OCI-LY3 (cell line): ENCODE data around the gene KCTD2.

Source experiments
- H2AFZ ChIP-seq: fragments of 200-600, 300-600 bp; shearing (Covaris generic); 2 replicates; pipeline ENCODE4 v1.6.0; 2014; ENCODE audit warnings: antibody characterized with exemption, low read depth, low read length
- H3K27ac ChIP-seq: fragments of 200-600, 300-600 bp; sonication (generic); 2 replicates; pipeline ENCODE4 v1.5.1; 2014; ENCODE audit warnings: mild to moderate bottlenecking, low read length, moderate library complexity, mixed read lengths
- H3K27me3 ChIP-seq: fragments of 200-600, 300-600 bp; sonication (generic); 2 replicates; pipeline ENCODE4 v1.6.1; 2014; ENCODE audit warnings: low read depth, low read length, mixed read lengths
- H3K36me3 ChIP-seq: fragments of 200-600, 300-600 bp; sonication (generic); replicated peaks from 2 replicates; pipeline ENCODE3; 2014; ENCODE audit warnings: low read depth, low read length, mixed read lengths
- H3K4me1 ChIP-seq: fragments of 300-600, 200-600 bp; sonication (generic); 2 replicates; pipeline ENCODE4 v1.6.1; 2014; ENCODE audit warnings: low read length, mixed read lengths
- H3K4me2 ChIP-seq: fragments of 200-600, 300-600 bp; sonication (generic); 2 replicates; pipeline ENCODE4 v1.6.1; 2014; ENCODE audit warnings: low read length, mixed read lengths
- H3K4me3 ChIP-seq: fragments of 300-600, 200-600 bp; sonication (generic); 2 replicates; pipeline ENCODE4 v1.5.1; 2014; ENCODE audit warnings: antibody characterized with exemption, mild to moderate bottlenecking, low read length, moderate library complexity
- H3K79me2 ChIP-seq: fragments of 300-600, 200-600 bp; shearing (Covaris generic); 2 replicates; pipeline ENCODE4 v1.6.1; 2014; ENCODE audit warnings: mild to moderate bottlenecking, low read length, mixed read lengths
- H3K9ac ChIP-seq: fragments of 300-600, 200-600 bp; shearing (Covaris generic); 2 replicates; pipeline ENCODE4 v1.6.0; 2014; ENCODE audit warnings: mild to moderate bottlenecking, low read length, moderate library complexity
- H3K9me3 ChIP-seq: fragments of 200-600, 300-600 bp; shearing (Covaris generic); 2 replicates; pipeline ENCODE4 v1.6.1; 2014; ENCODE audit warnings: low read length, mixed read lengths; ENCODE audit not compliant: insufficient read depth
- H4K20me1 ChIP-seq: fragments of 200-600, 300-600 bp; sonication (generic); 2 replicates; pipeline ENCODE4 v1.6.1; 2016; ENCODE audit warnings: low read length, mixed read lengths; ENCODE audit not compliant: insufficient read depth
- EZH2phosphoT487 ChIP-seq: fragments of 200-600 bp; shearing (Covaris generic); IDR thresholded peaks from 2 replicates; pipeline ENCODE4 v1.6.1; 2018; ENCODE audit warnings: antibody characterized with exemption, mixed run types, low read depth
- TF ChIP-seq, protein P1 (sequence below): fragments of 200-600, 300-600 bp; sonication (generic); IDR thresholded peaks from 2 replicates; pipeline ENCODE4 v1.5.1; 2014; ENCODE audit warnings: antibody characterized with exemption, low read length, low read depth

Gene KCTD2

DNA sequence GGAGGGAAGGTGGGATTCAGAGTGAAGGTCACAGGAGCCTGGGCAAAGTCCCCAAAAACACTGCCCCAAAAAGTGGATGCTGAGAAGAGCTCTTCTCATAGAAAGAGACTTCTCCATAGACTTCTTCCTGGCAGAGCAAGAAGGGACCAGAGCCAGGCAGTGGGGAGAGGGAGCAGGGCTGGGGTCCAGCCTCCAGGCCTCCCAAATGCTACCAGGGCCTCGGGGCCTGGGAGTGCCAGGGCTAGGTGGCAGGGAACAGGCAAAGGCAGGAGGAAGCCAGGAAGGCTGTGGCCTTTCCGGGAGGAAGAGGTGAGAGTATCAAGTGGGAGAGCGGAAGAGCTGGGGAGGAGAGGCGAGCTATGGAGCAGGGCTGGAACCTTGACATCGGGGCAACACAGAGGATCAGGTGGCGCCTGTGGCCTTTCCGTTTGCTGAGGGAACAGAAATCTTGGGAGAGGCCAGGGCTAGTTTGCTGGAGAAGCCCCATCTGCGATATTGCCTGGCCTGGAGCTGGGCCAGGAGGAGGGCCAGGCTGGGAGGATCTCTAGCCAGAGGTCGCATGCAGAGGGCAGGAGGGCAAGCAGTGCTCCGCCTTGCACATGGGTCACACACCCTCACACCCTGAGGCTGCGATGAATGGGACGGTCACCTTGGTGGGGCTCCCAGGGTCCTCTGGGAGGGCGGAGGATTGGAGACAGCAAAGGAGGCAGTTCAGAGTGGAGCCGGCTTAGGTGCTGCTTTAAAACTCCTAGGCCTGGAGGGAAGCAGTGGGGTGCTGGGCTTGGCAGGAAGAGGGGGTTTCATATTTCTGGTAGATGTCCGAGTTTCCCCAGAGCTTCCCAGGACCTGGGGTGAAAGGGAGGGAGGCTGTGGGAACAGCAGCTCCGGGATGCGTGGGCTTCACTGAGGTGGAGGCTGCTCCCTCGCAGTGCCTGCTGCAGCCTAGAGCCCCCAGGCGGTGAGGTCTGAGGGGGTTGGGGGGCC, 44.1 kb downstream of the KCTD2 start:
- H3K27me3 ChIP-seq: no peaks in the 10 kb centered on the region
- peaks cover 11% of the 10 kb centered on the region; the same call in 1 of the 2 replicates for H3K4me1 ChIP-seq
- no peak overlapping the region for H2AFZ ChIP-seq
- H3K9me3 ChIP-seq: no peaks in the 10 kb centered on the region
- no peaks in the 10 kb centered on the region for H3K79me2 ChIP-seq
- no peak overlapping the region for H3K4me3 ChIP-seq
- H3K4me2 ChIP-seq: no peak overlapping the region
- no peak overlapping the region for H3K9ac ChIP-seq
- no peak for TF ChIP-seq EZH2phosphoT487
- TF ChIP-seq, protein P1, sequence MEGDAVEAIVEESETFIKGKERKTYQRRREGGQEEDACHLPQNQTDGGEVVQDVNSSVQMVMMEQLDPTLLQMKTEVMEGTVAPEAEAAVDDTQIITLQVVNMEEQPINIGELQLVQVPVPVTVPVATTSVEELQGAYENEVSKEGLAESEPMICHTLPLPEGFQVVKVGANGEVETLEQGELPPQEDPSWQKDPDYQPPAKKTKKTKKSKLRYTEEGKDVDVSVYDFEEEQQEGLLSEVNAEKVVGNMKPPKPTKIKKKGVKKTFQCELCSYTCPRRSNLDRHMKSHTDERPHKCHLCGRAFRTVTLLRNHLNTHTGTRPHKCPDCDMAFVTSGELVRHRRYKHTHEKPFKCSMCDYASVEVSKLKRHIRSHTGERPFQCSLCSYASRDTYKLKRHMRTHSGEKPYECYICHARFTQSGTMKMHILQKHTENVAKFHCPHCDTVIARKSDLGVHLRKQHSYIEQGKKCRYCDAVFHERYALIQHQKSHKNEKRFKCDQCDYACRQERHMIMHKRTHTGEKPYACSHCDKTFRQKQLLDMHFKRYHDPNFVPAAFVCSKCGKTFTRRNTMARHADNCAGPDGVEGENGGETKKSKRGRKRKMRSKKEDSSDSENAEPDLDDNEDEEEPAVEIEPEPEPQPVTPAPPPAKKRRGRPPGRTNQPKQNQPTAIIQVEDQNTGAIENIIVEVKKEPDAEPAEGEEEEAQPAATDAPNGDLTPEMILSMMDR: no peak
- no peaks in the 10 kb centered on the region for H4K20me1 ChIP-seq
- no peaks in the 10 kb centered on the region for H3K36me3 ChIP-seq
- no peak overlapping the region for H3K27ac ChIP-seq

DNA sequence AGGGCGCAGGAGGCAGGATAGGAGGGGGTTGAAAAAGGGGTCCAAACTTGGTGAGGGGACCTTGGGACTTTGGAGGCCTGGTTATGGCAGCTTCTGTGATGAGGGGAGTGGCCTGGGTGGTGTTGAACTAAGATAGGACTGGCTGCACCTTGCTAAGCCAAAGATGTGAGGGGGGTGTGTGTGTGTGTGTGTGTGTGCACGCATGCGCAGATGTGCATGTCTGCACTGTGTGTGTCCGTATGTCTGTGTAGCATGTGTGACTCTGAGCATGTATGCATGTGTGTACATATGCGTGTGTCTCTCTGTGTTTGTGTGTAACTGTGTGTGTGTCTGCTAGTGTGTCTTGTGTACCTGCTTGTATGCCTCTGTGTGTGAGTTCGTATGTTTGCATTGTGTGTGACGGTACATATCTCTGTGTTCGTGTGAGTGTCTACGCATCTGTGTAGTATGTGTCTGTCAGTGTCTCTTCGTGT, 44.9 kb downstream of the KCTD2 start:
- Histone ChIP-seq H3K27ac (no peak overlapping the region), H3K4me3 (no peak overlapping the region), H3K9me3 (no peaks in the 10 kb centered on the region), H3K36me3 (no peaks in the 10 kb centered on the region), H3K9ac (no peak overlapping the region), H4K20me1 (no peaks in the 10 kb centered on the region), H3K4me2 (no peak overlapping the region), H3K4me1 (peaks cover 11% of the 10 kb centered on the region; the same call in 1 of the 2 replicates), H3K79me2 (no peaks in the 10 kb centered on the region), H2AFZ (no peak overlapping the region), H3K27me3 (no peaks in the 10 kb centered on the region)
- TF ChIP-seq, protein P1: no peak
- TF ChIP-seq EZH2phosphoT487: no peak

DNA sequence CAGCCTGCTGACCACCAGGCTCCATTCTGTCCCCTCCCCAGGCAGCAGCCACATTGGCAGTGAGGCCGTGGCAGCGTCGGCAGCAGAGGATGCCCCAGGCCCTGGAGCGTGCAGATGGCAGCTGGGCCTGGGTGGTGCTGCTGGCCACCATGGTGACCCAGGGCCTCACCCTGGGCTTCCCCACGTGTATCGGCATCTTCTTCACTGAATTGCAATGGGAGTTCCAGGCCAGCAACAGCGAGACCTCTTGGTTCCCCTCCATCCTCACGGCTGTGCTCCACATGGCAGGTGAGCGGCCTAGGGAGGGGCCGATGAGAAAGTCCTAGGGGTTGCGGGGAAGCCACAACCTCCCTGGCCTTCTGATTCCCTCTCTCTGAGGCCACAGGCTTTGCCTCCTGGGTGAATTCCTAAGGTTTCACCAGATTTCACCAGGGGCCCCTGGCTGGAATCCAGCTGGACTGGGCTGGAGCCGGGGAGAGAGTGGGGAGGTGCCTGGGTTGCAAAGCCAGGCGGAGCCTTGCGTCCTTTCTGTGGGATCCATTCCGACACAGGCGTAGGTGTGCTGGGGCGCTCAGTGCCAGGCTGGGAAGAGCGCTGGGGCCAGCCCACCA, 46.6 kb downstream of the KCTD2 start:
- H3K9ac ChIP-seq: no peak overlapping the region
- no peak for TF ChIP-seq EZH2phosphoT487
- TF ChIP-seq, protein P1: no peak
- no peaks in the 10 kb centered on the region for H4K20me1 ChIP-seq
- H3K79me2 ChIP-seq: no peaks in the 10 kb centered on the region
- H2AFZ ChIP-seq: no peak overlapping the region
- no peaks in the 10 kb centered on the region for H3K36me3 ChIP-seq
- H3K27ac ChIP-seq: no peak overlapping the region
- H3K27me3 ChIP-seq: no peaks in the 10 kb centered on the region
- no peak overlapping the region for H3K4me2 ChIP-seq
- H3K4me3 ChIP-seq: no peak overlapping the region
- no peaks in the 10 kb centered on the region for H3K9me3 ChIP-seq
- H3K4me1 ChIP-seq: peaks cover 2% of the 10 kb centered on the region; the same call in 1 of the 2 replicates

DNA sequence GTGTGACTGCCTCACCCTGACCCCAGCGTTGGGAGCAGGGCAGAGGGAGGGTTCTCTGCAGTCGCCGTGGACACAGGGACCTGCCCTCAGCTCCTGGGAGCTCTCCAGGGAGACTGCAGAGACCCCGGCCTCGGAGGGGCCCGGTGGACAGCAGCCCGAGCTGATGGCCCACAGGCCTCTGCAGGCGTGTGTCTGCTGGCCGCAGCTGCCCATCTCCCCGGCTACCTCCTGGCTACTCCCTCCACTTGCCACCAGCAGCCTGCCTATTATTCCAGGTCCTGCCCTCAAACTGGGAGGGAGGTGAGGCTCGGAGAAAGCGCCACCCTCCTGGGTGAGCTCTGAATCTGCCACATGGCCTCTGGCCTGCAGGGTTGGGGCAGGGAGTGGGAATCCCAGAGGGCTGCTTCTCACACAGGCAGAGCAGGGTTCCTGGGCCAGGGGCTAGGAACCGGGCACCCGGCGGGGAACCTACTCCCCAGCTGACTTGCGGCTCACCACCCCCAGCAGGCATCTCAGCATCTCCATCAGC, 47.9 kb downstream of the KCTD2 start:
- H2AFZ ChIP-seq: no peak overlapping the region
- H3K79me2 ChIP-seq: no peaks in the 10 kb centered on the region
- no peaks in the 10 kb centered on the region for H3K27me3 ChIP-seq
- no peaks in the 10 kb centered on the region for H4K20me1 ChIP-seq
- no peaks in the 10 kb centered on the region for H3K36me3 ChIP-seq
- H3K4me1 ChIP-seq: peaks cover 5% of the 10 kb centered on the region
- no peaks in the 10 kb centered on the region for H3K9me3 ChIP-seq
- TF ChIP-seq, protein P1: no peak
- TF ChIP-seq EZH2phosphoT487: no peak
- H3K4me2 ChIP-seq: no peak overlapping the region
- no peak overlapping the region for H3K27ac ChIP-seq
- H3K4me3 ChIP-seq: no peak overlapping the region
- H3K9ac ChIP-seq: no peak overlapping the region
